ENCODE data around the gene TPPP2.
A peak's percentile ranks its signal among the peaks of the same experiment; 100 is the strongest.

The TPPP2 gene

DNA sequence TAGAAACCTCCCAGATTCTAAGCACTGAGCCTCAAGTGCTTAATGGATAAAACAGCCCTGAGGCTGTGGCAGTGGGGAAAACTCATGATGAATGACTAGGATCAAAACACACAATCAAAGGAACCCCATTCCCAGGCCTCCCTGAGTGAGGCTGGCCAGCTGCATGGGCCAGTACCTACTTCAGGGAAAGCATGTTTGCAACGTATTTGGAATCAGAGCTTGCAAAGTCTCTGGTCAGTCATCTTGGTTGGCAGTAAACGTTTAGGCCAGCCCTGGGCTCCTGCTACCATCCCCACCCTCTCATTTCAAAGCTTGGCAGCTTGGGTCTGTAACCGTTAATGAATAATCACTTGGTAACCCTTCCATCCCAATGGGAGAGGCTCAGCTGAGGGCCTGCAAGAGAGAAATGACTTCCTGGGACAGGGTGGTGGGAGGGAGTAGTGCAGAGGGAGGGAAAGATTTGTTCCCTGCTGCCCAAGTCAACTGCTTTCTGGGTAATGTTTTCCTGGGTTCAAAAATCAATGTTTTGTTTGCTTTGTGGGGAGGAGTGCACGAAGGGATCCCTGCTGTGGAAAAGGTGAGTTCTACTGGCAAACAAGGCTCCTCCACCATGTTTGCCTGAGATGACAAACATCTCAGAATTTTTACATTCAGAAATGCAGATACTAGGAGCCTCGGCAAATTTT, 25.6 kb downstream of the TPPP2 start:
- no peaks in the 10 kb centered on the region for H3K27me3 ChIP-seq (ENCODE audit: control insufficient read depth in 2 of 2, insufficient read depth in 2 of 2, low read length in 2 of 2)
- H3K9ac ChIP-seq (ENCODE audit: low read depth in 1 of 2, low read length in 2 of 2) = no peak overlapping the region
- peaks cover 20 to 30% of the 10 kb centered on the region in 2 donors for H3K4me1 ChIP-seq (ENCODE audit: control insufficient read depth in 2 of 2, insufficient read depth in 2 of 2, low read length in 2 of 2)
- peak overlapping the region in 1 of 2 donors; percentile 26 for H3K4me3 ChIP-seq (ENCODE audit: low read length in 2 of 2)
- H3K27ac ChIP-seq (ENCODE audit: low read depth in 2 of 2, low read length in 2 of 2) = peak overlapping the region; percentile 84 to 88
- no peaks in the 10 kb centered on the region for H3K36me3 ChIP-seq (ENCODE audit: control insufficient read depth in 2 of 2, insufficient read depth in 2 of 2, low read length in 2 of 2)
- no peaks in the 10 kb centered on the region for H3K9me3 ChIP-seq (ENCODE audit: control insufficient read depth in 2 of 2, low read length in 2 of 2)

DNA sequence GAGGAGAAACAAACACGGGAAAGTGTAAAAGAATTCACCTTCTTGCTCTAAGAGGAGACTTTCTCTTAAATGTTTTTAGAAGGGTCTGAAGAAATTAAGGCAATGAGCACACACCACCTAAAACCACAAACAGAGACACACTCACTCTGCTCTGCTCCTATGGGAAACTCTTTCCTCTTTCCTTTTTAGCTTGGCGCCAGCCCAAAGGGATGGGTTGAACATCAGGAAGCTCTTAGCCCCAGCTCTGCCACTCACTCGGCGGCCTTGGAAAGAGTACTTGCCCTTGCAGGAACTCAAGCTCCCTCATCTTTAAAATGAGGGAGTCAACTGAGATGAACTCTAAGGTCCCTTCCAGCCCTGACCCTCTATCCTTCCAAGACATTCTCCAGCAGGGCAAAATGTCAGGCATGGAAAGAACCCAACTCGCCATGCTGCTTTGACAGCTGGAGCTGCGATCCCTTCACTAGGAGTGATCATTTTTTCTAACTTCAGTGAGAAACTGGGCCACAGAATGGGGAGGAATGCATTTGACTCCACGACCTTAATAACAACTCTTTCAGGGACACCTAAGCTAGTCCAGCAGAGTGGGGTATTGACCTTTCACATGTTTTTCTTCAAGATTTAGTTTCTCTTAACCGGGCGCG, 26.6 kb downstream of the TPPP2 start:
- no peak overlapping the region for H3K9ac ChIP-seq (ENCODE audit: low read depth in 1 of 2, low read length in 2 of 2)
- H3K36me3 ChIP-seq (ENCODE audit: control insufficient read depth in 2 of 2, insufficient read depth in 2 of 2, low read length in 2 of 2) = no peaks in the 10 kb centered on the region
- H3K4me1 ChIP-seq (ENCODE audit: control insufficient read depth in 2 of 2, insufficient read depth in 2 of 2, low read length in 2 of 2) = peaks cover 20 to 30% of the 10 kb centered on the region in 2 donors
- no peaks in the 10 kb centered on the region for H3K27me3 ChIP-seq (ENCODE audit: control insufficient read depth in 2 of 2, insufficient read depth in 2 of 2, low read length in 2 of 2)
- no peak overlapping the region for H3K4me3 ChIP-seq (ENCODE audit: low read length in 2 of 2)
- no peaks in the 10 kb centered on the region for H3K9me3 ChIP-seq (ENCODE audit: control insufficient read depth in 2 of 2, low read length in 2 of 2)
- peak overlapping the region; percentile 75 to 88 for H3K27ac ChIP-seq (ENCODE audit: low read depth in 2 of 2, low read length in 2 of 2)

DNA sequence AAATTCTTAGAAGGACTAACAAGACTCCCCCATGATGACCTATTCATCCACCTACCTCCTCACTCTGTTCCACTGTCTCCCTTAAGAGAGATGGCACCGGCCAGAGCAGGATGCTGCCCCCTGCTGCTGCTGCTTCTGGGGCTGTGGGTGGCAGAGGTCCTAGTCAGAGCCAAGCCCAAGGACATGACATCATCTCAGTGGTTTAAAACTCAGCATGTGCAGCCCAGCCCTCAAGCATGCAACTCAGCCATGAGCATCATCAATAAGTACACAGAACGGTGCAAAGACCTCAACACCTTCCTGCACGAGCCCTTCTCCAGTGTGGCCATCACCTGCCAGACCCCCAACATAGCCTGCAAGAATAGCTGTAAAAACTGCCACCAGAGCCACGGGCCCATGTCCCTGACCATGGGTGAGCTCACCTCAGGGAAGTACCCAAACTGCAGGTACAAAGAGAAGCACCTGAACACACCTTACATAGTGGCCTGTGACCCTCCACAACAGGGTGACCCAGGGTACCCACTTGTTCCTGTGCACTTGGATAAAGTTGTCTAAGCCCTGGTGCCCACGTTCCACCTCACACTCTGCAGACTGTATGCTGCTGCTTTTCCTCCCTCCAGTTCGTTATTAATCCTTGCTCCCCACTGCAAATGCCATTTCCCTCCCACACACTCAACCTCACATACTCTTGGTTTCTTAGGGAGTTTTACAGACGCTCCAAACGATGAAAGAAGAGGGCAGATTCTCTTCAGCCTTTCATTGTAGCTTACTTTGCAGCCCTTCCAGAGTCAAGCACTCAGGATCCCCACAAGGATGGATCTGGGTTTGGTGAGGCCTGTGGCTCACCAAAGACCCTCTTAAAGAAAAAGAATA, 28.0 kb downstream of the TPPP2 start, which contains the start of gene RNASE8:
TSS of gene RNASE8 (plus strand) at position 20 of the 873 bp plus-strand sequence. CDS start at position 91, 71 bp downstream.
- Histone ChIP-seq H3K9me3 (ENCODE audit: control insufficient read depth in 2 of 2, low read length in 2 of 2) (no peaks in the 10 kb centered on the region), H3K4me3 (ENCODE audit: low read length in 2 of 2) (no peak within 1 kb of the TSS), H3K27me3 (ENCODE audit: control insufficient read depth in 2 of 2, insufficient read depth in 2 of 2, low read length in 2 of 2) (no peaks in the 10 kb centered on the region), H3K27ac (ENCODE audit: low read depth in 2 of 2, low read length in 2 of 2) (peak within 1 kb of the TSS; percentile 75 to 88), H3K4me1 (ENCODE audit: control insufficient read depth in 2 of 2, insufficient read depth in 2 of 2, low read length in 2 of 2) (peaks cover 20 to 33% of the 10 kb centered on the region in 2 donors), H3K9ac (ENCODE audit: low read depth in 1 of 2, low read length in 2 of 2) (no peak within 1 kb of the TSS), H3K36me3 (ENCODE audit: control insufficient read depth in 2 of 2, insufficient read depth in 2 of 2, low read length in 2 of 2) (no peaks in the 10 kb centered on the region)

GRCh38 chr14:21058903-21059302, 28.9 kb downstream of the TPPP2 start:
- Histone ChIP-seq H3K27me3 (ENCODE audit: control insufficient read depth in 2 of 2, insufficient read depth in 2 of 2, low read length in 2 of 2) (no peaks in the 10 kb centered on the region), H3K4me1 (ENCODE audit: control insufficient read depth in 2 of 2, insufficient read depth in 2 of 2, low read length in 2 of 2) (peaks cover 18 to 27% of the 10 kb centered on the region in 2 donors), H3K9ac (ENCODE audit: low read depth in 1 of 2, low read length in 2 of 2) (no peak overlapping the region), H3K36me3 (ENCODE audit: control insufficient read depth in 2 of 2, insufficient read depth in 2 of 2, low read length in 2 of 2) (no peaks in the 10 kb centered on the region), H3K9me3 (ENCODE audit: control insufficient read depth in 2 of 2, low read length in 2 of 2) (no peaks in the 10 kb centered on the region), H3K4me3 (ENCODE audit: low read length in 2 of 2) (no peak overlapping the region), H3K27ac (ENCODE audit: low read depth in 2 of 2, low read length in 2 of 2) (peak overlapping the region in 1 of 2 donors; percentile 5)

- peak overlapping the region; percentile 59 to 81 for H3K27ac ChIP-seq (ENCODE audit: low read depth in 2 of 2, low read length in 2 of 2)
- H3K9me3 ChIP-seq (ENCODE audit: control insufficient read depth in 2 of 2, low read length in 2 of 2) = no peaks in the 10 kb centered on the region
- H3K27me3 ChIP-seq (ENCODE audit: control insufficient read depth in 2 of 2, insufficient read depth in 2 of 2, low read length in 2 of 2) = no peaks in the 10 kb centered on the region
- peak overlapping the region; percentile 27 to 41 for H3K9ac ChIP-seq (ENCODE audit: low read depth in 1 of 2, low read length in 2 of 2)
- peaks cover 16% of the 10 kb centered on the region in 2 donors for H3K4me1 ChIP-seq (ENCODE audit: control insufficient read depth in 2 of 2, insufficient read depth in 2 of 2, low read length in 2 of 2)
- H3K36me3 ChIP-seq (ENCODE audit: control insufficient read depth in 2 of 2, insufficient read depth in 2 of 2, low read length in 2 of 2) = no peaks in the 10 kb centered on the region
- peak overlapping the region; percentile 14 to 58 for H3K4me3 ChIP-seq (ENCODE audit: low read length in 2 of 2)
Measured at GRCh38 chr14:21059842-21060613, 30.0 kb downstream of the TPPP2 start.

- Histone ChIP-seq H3K27ac (ENCODE audit: low read depth in 2 of 2, low read length in 2 of 2) (peak overlapping the region; percentile 59 to 81), H3K4me3 (ENCODE audit: low read length in 2 of 2) (peak overlapping the region in 1 of 2 donors; percentile 58), H3K27me3 (ENCODE audit: control insufficient read depth in 2 of 2, insufficient read depth in 2 of 2, low read length in 2 of 2) (no peaks in the 10 kb centered on the region), H3K9ac (ENCODE audit: low read depth in 1 of 2, low read length in 2 of 2) (peak overlapping the region in 1 of 2 donors; percentile 27), H3K4me1 (ENCODE audit: control insufficient read depth in 2 of 2, insufficient read depth in 2 of 2, low read length in 2 of 2) (peaks cover 10 to 16% of the 10 kb centered on the region in 2 donors), H3K9me3 (ENCODE audit: control insufficient read depth in 2 of 2, low read length in 2 of 2) (no peaks in the 10 kb centered on the region), H3K36me3 (ENCODE audit: control insufficient read depth in 2 of 2, insufficient read depth in 2 of 2, low read length in 2 of 2) (no peaks in the 10 kb centered on the region)
Measured at GRCh38 chr14:21060614-21061346, 30.8 kb downstream of the TPPP2 start.

- Histone ChIP-seq H3K27me3 (ENCODE audit: control insufficient read depth in 2 of 2, insufficient read depth in 2 of 2, low read length in 2 of 2) (no peaks in the 10 kb centered on the region), H3K4me3 (ENCODE audit: low read length in 2 of 2) (peak overlapping the region in 1 of 2 donors; percentile 32), H3K9ac (ENCODE audit: low read depth in 1 of 2, low read length in 2 of 2) (no peak overlapping the region), H3K9me3 (ENCODE audit: control insufficient read depth in 2 of 2, low read length in 2 of 2) (no peaks in the 10 kb centered on the region), H3K36me3 (ENCODE audit: control insufficient read depth in 2 of 2, insufficient read depth in 2 of 2, low read length in 2 of 2) (no peaks in the 10 kb centered on the region), H3K4me1 (ENCODE audit: control insufficient read depth in 2 of 2, insufficient read depth in 2 of 2, low read length in 2 of 2) (peaks cover 7 to 13% of the 10 kb centered on the region in 2 donors), H3K27ac (ENCODE audit: low read depth in 2 of 2, low read length in 2 of 2) (peak overlapping the region; percentile 59 to 81)
Measured at GRCh38 chr14:21061347-21061668, 31.3 kb downstream of the TPPP2 start.

GRCh38 chr14:21063479-21063878, 33.5 kb downstream of the TPPP2 start:
- H3K9ac ChIP-seq (ENCODE audit: low read depth in 1 of 2, low read length in 2 of 2) = no peak overlapping the region
- peaks cover 6 to 9% of the 10 kb centered on the region in 2 donors for H3K4me1 ChIP-seq (ENCODE audit: control insufficient read depth in 2 of 2, insufficient read depth in 2 of 2, low read length in 2 of 2)
- no peaks in the 10 kb centered on the region for H3K36me3 ChIP-seq (ENCODE audit: control insufficient read depth in 2 of 2, insufficient read depth in 2 of 2, low read length in 2 of 2)
- H3K27ac ChIP-seq (ENCODE audit: low read depth in 2 of 2, low read length in 2 of 2) = peak overlapping the region in 1 of 2 donors; percentile 48
- no peaks in the 10 kb centered on the region for H3K9me3 ChIP-seq (ENCODE audit: control insufficient read depth in 2 of 2, low read length in 2 of 2)
- H3K27me3 ChIP-seq (ENCODE audit: control insufficient read depth in 2 of 2, insufficient read depth in 2 of 2, low read length in 2 of 2) = no peaks in the 10 kb centered on the region
- no peak overlapping the region for H3K4me3 ChIP-seq (ENCODE audit: low read length in 2 of 2)

GRCh38 chr14:21066882-21067502, 37.0 kb downstream of the TPPP2 start:
- no peak overlapping the region for H3K4me3 ChIP-seq (ENCODE audit: low read length in 2 of 2)
- no peaks in the 10 kb centered on the region for H3K27me3 ChIP-seq (ENCODE audit: control insufficient read depth in 2 of 2, insufficient read depth in 2 of 2, low read length in 2 of 2)
- H3K9me3 ChIP-seq (ENCODE audit: control insufficient read depth in 2 of 2, low read length in 2 of 2) = no peaks in the 10 kb centered on the region
- H3K27ac ChIP-seq (ENCODE audit: low read depth in 2 of 2, low read length in 2 of 2) = no peak overlapping the region
- H3K36me3 ChIP-seq (ENCODE audit: control insufficient read depth in 2 of 2, insufficient read depth in 2 of 2, low read length in 2 of 2) = no peaks in the 10 kb centered on the region
- no peak overlapping the region for H3K9ac ChIP-seq (ENCODE audit: low read depth in 1 of 2, low read length in 2 of 2)
- H3K4me1 ChIP-seq (ENCODE audit: control insufficient read depth in 2 of 2, insufficient read depth in 2 of 2, low read length in 2 of 2) = peaks cover 25% of the 10 kb centered on the region in 2 donors

Measured in mucosa of rectum (tissue), 2 donors.